Bone marrow (tissue), 2 donors: ENCODE results near the gene RDH12.
"Not testable (repeated sequence)": the region's sequence is repeated elsewhere in the genome, so short reads cannot be mapped to it uniquely, and the experiment has no call there.

Source experiments
- DNase-seq, 2 donors: peaks; one replicate each; lab custom pipeline; 2025; lab: John Stamatoyannopoulos, UW

The RDH12 gene

GRCh38 chr14:67701492-67701891 is at the start of gene RDH12:
RDH12 (plus strand) TSS chr14:67701886; CDS start chr14:67722643, 20,757 bp downstream.
- not testable (repeated sequence) for DNase-seq

- no peak for DNase-seq
Observed at GRCh38 chr14:67652189-67652588, 49.5 kb upstream of the RDH12 start.

- DNase-seq = no peak
Observed at GRCh38 chr14:67653651-67654280, 47.9 kb upstream of the RDH12 start.

- no peak for DNase-seq
Observed at GRCh38 chr14:67663633-67664032, 38.1 kb upstream of the RDH12 start.

- no peak for DNase-seq
Observed at GRCh38 chr14:67665868-67666267, 35.8 kb upstream of the RDH12 start.

- DNase-seq = peak in 1 of 2 donors; percentile 31
Observed at GRCh38 chr14:67666750-67667449, 34.8 kb upstream of the RDH12 start.

GRCh38 chr14:67668559-67668958 is 33.1 kb upstream of the RDH12 start:
- no peak for DNase-seq

- no peak for DNase-seq
Observed at GRCh38 chr14:67673451-67673850, 28.2 kb upstream of the RDH12 start.

GRCh38 chr14:67674139-67674479 is 27.6 kb upstream of the RDH12 start:
- peak; percentile 9 to 44 for DNase-seq

- DNase-seq = peak; percentile 54 to 78
Observed at GRCh38 chr14:67674480-67675218, 27.0 kb upstream of the RDH12 start, which contains the start of gene VTI1B. VTI1B (minus strand) TSS chr14:67674632; CDS start chr14:67674489, 143 bp downstream.

GRCh38 chr14:67675219-67675582 is 26.5 kb upstream of the RDH12 start:
- DNase-seq = no peak

- no peak for DNase-seq
Observed at GRCh38 chr14:67679006-67679405, 22.7 kb upstream of the RDH12 start.

GRCh38 chr14:67680121-67680602 is 21.5 kb upstream of the RDH12 start:
- DNase-seq = peak in 1 of 2 donors; percentile 8

- DNase-seq = peak in 1 of 2 donors; percentile 10
Observed at GRCh38 chr14:67680941-67681340, 20.7 kb upstream of the RDH12 start.

GRCh38 chr14:67683842-67684241 is 17.8 kb upstream of the RDH12 start:
- no peak for DNase-seq

- no peak for DNase-seq
Observed at GRCh38 chr14:67690011-67690410, 11.7 kb upstream of the RDH12 start.

GRCh38 chr14:67694791-67695393 is 6.8 kb upstream of the RDH12 start:
- DNase-seq = peak; percentile 15 to 27

GRCh38 chr14:67695394-67695949 is 6.2 kb upstream of the RDH12 start, which contains the start of gene RDH11:
RDH11 (minus strand) TSS chr14:67695764; CDS start chr14:67695703, 61 bp downstream.
- DNase-seq = peak; percentile 55 to 82

- DNase-seq = no peak
Observed at GRCh38 chr14:67697006-67697405, 4.7 kb upstream of the RDH12 start.

GRCh38 chr14:67698179-67698578 is 3.5 kb upstream of the RDH12 start:
- DNase-seq = no peak

GRCh38 chr14:67703997-67704396 is 2.3 kb downstream of the RDH12 start:
- no peak for DNase-seq
